SU-DHL-6 (cell line): ENCODE data around the gene TCF12.

Experiments
- CTCF ChIP-seq: fragments of 200-600 bp; sonication (generic); IDR thresholded peaks from one replicate; pipeline ENCODE4 v1.5.1; 2017; ENCODE audit warnings: antibody characterized with exemption, mild to moderate bottlenecking, low read length, moderate library complexity; ENCODE audit not compliant: insufficient read depth, poor library complexity, severe bottlenecking
- EZH2phosphoT487 ChIP-seq: fragments of 200-600 bp; sonication (generic), shearing (Covaris generic); conservative IDR thresholded peaks from 2 replicates; pipeline ENCODE4 v1.6.1; 2018; ENCODE audit warnings: mild to moderate bottlenecking, antibody characterized with exemption, low read length, moderate library complexity, mixed read lengths

GRCh38 chr15:56893364-56893678 lies 25.1 kb upstream of the TCF12 start:
- TF ChIP-seq CTCF (no peak), EZH2phosphoT487 (no peak)
